Measurements from ENCODE around the gene FOXP1. TPM values are rescaled to one million over a fixed set of nuclear protein-coding genes. Genes with fewer than 3 reads are reported as not detected.

The FOXP1 gene
- total RNA-seq, 2 donors from 2014 or later = 41.7 to 94.3 TPM

GRCh38 chr3:70947579-70947978, 635.9 kb downstream of the FOXP1 start:
- no peak for TF ChIP-seq CTCF (conservative IDR thresholded peaks at IDR 0.05)
- no peak for DNase-seq
- H3K36me3 ChIP-seq (ENCODE audit: control insufficient read depth, insufficient read depth, low read length) = no peaks in the 10 kb centered on the region
- H3K9me3 ChIP-seq (ENCODE audit: control insufficient read depth, low read length) = no peaks in the 10 kb centered on the region
- H3K4me1 ChIP-seq (ENCODE audit: control insufficient read depth, insufficient read depth, low read length) = no peaks in the 10 kb centered on the region
- no peaks in the 10 kb centered on the region for H3K27me3 ChIP-seq (ENCODE audit: control insufficient read depth, insufficient read depth, low read length, poor library complexity, severe bottlenecking)
- H3K27ac ChIP-seq (ENCODE audit: low read depth, low read length) = no peak overlapping the region
- H3K4me3 Mint-ChIP-seq = no peak overlapping the region
- no peaks in the 10 kb centered on the region for H3K27me3 Mint-ChIP-seq (ENCODE audit: insufficient read depth)
- no peak overlapping the region for H3K27ac Mint-ChIP-seq
- no peaks in the 10 kb centered on the region for H3K9me3 Mint-ChIP-seq
- H3K36me3 Mint-ChIP-seq (ENCODE audit: low read depth) = no peaks in the 10 kb centered on the region
- H3K4me1 Mint-ChIP-seq = peaks cover 2% of the 10 kb centered on the region
- no peak overlapping the region for H3K4me3 ChIP-seq (ENCODE audit: low read length)
- 97% methylated on average over 1 of the region's 1 CpG; no CpG with 5 or more reads in 1 of the 2 experiments for WGBS, 2 experiments (ENCODE audit: insufficient coverage in 1 of 2, insufficient read length in 1 of 2)
- H3K9ac ChIP-seq (ENCODE audit: extremely low read depth, low read length, poor library complexity, severe bottlenecking) = no peak overlapping the region

- Histone ChIP-seq H3K27ac (ENCODE audit: low read depth, low read length) (no peak overlapping the region), H3K36me3 (ENCODE audit: control insufficient read depth, insufficient read depth, low read length) (no peaks in the 10 kb centered on the region), H3K4me1 (ENCODE audit: control insufficient read depth, insufficient read depth, low read length) (no peaks in the 10 kb centered on the region), H3K4me3 (ENCODE audit: low read length) (no peak overlapping the region), H3K27me3 (ENCODE audit: control insufficient read depth, insufficient read depth, low read length, poor library complexity, severe bottlenecking) (no peaks in the 10 kb centered on the region), H3K9me3 (ENCODE audit: control insufficient read depth, low read length) (no peaks in the 10 kb centered on the region), H3K9ac (ENCODE audit: extremely low read depth, low read length, poor library complexity, severe bottlenecking) (no peak overlapping the region)
- no peaks in the 10 kb centered on the region for H3K36me3 Mint-ChIP-seq (ENCODE audit: low read depth)
- H3K4me3 Mint-ChIP-seq = no peak overlapping the region
- H3K27ac Mint-ChIP-seq = no peak overlapping the region
- H3K27me3 Mint-ChIP-seq (ENCODE audit: insufficient read depth) = no peaks in the 10 kb centered on the region
- WGBS, 2 experiments (ENCODE audit: insufficient coverage in 1 of 2, insufficient read length in 1 of 2) = 89 to 100% methylated on average over 1 to 3 of the region's 3 CpGs
- H3K4me1 Mint-ChIP-seq = no peaks in the 10 kb centered on the region
- DNase-seq = no peak
- H3K9me3 Mint-ChIP-seq = no peaks in the 10 kb centered on the region
- TF ChIP-seq CTCF (conservative IDR thresholded peaks at IDR 0.05) = no peak
These were observed 639.6 kb downstream of the FOXP1 start for GRCh38 chr3:70943886-70944285.

- Histone ChIP-seq H3K9ac (ENCODE audit: extremely low read depth, low read length, poor library complexity, severe bottlenecking) (no peak overlapping the region), H3K9me3 (ENCODE audit: control insufficient read depth, low read length) (no peaks in the 10 kb centered on the region), H3K27ac (ENCODE audit: low read depth, low read length) (no peak overlapping the region), H3K4me1 (ENCODE audit: control insufficient read depth, insufficient read depth, low read length) (no peaks in the 10 kb centered on the region), H3K27me3 (ENCODE audit: control insufficient read depth, insufficient read depth, low read length, poor library complexity, severe bottlenecking) (no peaks in the 10 kb centered on the region), H3K4me3 (ENCODE audit: low read length) (no peak overlapping the region), H3K36me3 (ENCODE audit: control insufficient read depth, insufficient read depth, low read length) (no peaks in the 10 kb centered on the region)
- TF ChIP-seq CTCF (conservative IDR thresholded peaks at IDR 0.05) = no peak
- no peak overlapping the region for H3K27ac Mint-ChIP-seq
- no peak for DNase-seq
- WGBS, 2 experiments (ENCODE audit: insufficient coverage in 1 of 2, insufficient read length in 1 of 2) = 93 to 96% methylated on average over 5 to 7 of the region's 7 CpGs
- no peak overlapping the region for H3K4me3 Mint-ChIP-seq
- H3K27me3 Mint-ChIP-seq (ENCODE audit: insufficient read depth) = no peaks in the 10 kb centered on the region
- H3K9me3 Mint-ChIP-seq = no peaks in the 10 kb centered on the region
- H3K4me1 Mint-ChIP-seq = no peaks in the 10 kb centered on the region
- H3K36me3 Mint-ChIP-seq (ENCODE audit: low read depth) = no peaks in the 10 kb centered on the region
These were observed 650.3 kb downstream of the FOXP1 start for GRCh38 chr3:70933105-70933810.
